Astrocyte of the cerebellum (primary cell): ENCODE data around the gene HNRNPD.
"Not testable (repeated sequence)": the region's sequence is repeated elsewhere in the genome, so short reads cannot be mapped to it uniquely, and the experiment has no call there.

ENCODE experiments used
- DNase-seq: peaks from one replicate; pipeline ENCODE4 v3.0.0-alpha.2; 2011; ENCODE audit warnings: low read depth
- H3K4me3 ChIP-seq: 2 replicates; pipeline ENCODE4 v1.5.1; 2011; ENCODE audit warnings: mild to moderate bottlenecking, low read depth, low read length, moderate library complexity
- CTCF ChIP-seq: IDR thresholded peaks from 2 replicates; pipeline ENCODE4 v1.5.1; 2012; ENCODE audit warnings: low read length, low read depth, moderate library complexity, mild to moderate bottlenecking; ENCODE audit errors: missing control alignments
- in situ Hi-C: cut with HindIII; loops from 2 replicates; pipeline ENCODE4 v1.10.0; 2017; ENCODE audit warnings: low sequenced_read_pairs

HNRNPD gene

GRCh38 chr4:82388405-82388804 is 14.6 kb upstream of the HNRNPD start:
- in situ Hi-C loops, result no loop called here

GRCh38 chr4:82386312-82386711 is 12.5 kb upstream of the HNRNPD start:
- H3K4me3 ChIP-seq, DNase-seq, in situ Hi-C loops: not testable (repeated sequence)

More at GRCh38 chr4:82388405-82388804, 14.6 kb upstream of the HNRNPD start:
- no peak for DNase-seq
- TF ChIP-seq CTCF, result no peak
- no peak overlapping the region for H3K4me3 ChIP-seq

GRCh38 chr4:82382751-82383150 is 9.0 kb upstream of the HNRNPD start:
- in situ Hi-C loops, result no loop called here
- no peak for DNase-seq
- no peak for TF ChIP-seq CTCF
- H3K4me3 ChIP-seq, result no peak overlapping the region

GRCh38 chr4:82381661-82382296 is 8.0 kb upstream of the HNRNPD start:
- no peak for DNase-seq
- no peak overlapping the region for H3K4me3 ChIP-seq
- TF ChIP-seq CTCF, result no peak

GRCh38 chr4:82381235-82381634 is 7.4 kb upstream of the HNRNPD start:
- in situ Hi-C loops, result no loop called here
- no peak for TF ChIP-seq CTCF
- no peak for DNase-seq
- no peak overlapping the region for H3K4me3 ChIP-seq

More at GRCh38 chr4:82381661-82382296, 8.0 kb upstream of the HNRNPD start:
- in situ Hi-C loops, result no loop called here

- H3K4me3 ChIP-seq, result no peak overlapping the region
- no peak for TF ChIP-seq CTCF
- in situ Hi-C loops, result no loop called here
- no peak for DNase-seq
Measured at GRCh38 chr4:82380831-82381230, 7.0 kb upstream of the HNRNPD start.

GRCh38 chr4:82380344-82380743 is 6.6 kb upstream of the HNRNPD start:
- in situ Hi-C loops, result no loop called here
- TF ChIP-seq CTCF, result no peak
- DNase-seq, result no peak
- no peak overlapping the region for H3K4me3 ChIP-seq
